PC-3 (cell line): ENCODE results near the gene HIRA.

Experiments
- EZH2 ChIP-seq: fragments of 300-600 bp; sonication (generic); IDR thresholded peaks from one replicate; pipeline ENCODE4 v1.6.1; 2017; ENCODE audit warnings: antibody characterized with exemption, mild to moderate bottlenecking, low read length; ENCODE audit not compliant: unreplicated experiment
- EZH2phosphoT487 ChIP-seq: fragments of 300-600 bp; sonication (generic); IDR thresholded peaks from 2 replicates; pipeline ENCODE4 v1.6.1; 2018; ENCODE audit warnings: mild to moderate bottlenecking, antibody characterized with exemption, low read length, borderline replicate concordance
- TF ChIP-seq, protein P1 (sequence below): fragments of 300-600 bp; sonication (generic); conservative IDR thresholded peaks from 2 replicates; pipeline ENCODE4 v1.5.1; 2017; ENCODE audit warnings: antibody characterized with exemption, low read depth, mild to moderate bottlenecking, low read length

DNA sequence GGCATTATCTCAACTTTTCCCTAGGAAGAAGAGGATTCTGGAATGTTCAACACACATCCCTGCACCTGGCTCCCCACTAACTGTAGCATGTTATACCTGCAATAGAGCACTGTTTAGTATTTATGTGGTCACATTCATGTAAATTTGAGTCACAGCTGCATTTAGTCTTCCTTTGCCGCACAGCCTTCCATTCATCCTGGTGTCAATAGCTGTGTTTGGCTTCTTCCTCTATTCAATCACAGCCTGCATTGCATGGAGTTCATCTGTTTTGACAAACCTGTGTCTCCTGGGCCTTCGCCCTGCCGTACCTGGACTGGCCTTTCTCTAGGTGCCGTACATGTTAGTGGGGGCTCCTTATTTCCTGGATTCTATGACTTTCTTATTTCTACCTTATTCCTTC is 20.0 kb upstream of the HIRA start:
- TF ChIP-seq, protein P1, sequence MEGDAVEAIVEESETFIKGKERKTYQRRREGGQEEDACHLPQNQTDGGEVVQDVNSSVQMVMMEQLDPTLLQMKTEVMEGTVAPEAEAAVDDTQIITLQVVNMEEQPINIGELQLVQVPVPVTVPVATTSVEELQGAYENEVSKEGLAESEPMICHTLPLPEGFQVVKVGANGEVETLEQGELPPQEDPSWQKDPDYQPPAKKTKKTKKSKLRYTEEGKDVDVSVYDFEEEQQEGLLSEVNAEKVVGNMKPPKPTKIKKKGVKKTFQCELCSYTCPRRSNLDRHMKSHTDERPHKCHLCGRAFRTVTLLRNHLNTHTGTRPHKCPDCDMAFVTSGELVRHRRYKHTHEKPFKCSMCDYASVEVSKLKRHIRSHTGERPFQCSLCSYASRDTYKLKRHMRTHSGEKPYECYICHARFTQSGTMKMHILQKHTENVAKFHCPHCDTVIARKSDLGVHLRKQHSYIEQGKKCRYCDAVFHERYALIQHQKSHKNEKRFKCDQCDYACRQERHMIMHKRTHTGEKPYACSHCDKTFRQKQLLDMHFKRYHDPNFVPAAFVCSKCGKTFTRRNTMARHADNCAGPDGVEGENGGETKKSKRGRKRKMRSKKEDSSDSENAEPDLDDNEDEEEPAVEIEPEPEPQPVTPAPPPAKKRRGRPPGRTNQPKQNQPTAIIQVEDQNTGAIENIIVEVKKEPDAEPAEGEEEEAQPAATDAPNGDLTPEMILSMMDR: no peak
- no peak for TF ChIP-seq EZH2
- no peak for TF ChIP-seq EZH2phosphoT487
